OCI-LY7 (cell line): ENCODE data around the gene KLHL21. TPM values are rescaled to one million over a fixed set of nuclear protein-coding genes. Genes with fewer than 3 reads are reported as not detected.

Experiments
- BruUV-seq: library from RNA; stranded (reverse); fragments of 400-500 nt; replicated peaks from 2 replicates; lab custom pipeline; 2021; lab: Mats Ljungman, UMichigan
- CTCF ChIA-PET: fragments of 300-600 bp; sonication (Branson Sonifier 250); formaldehyde crosslinking; loops from one replicate; lab custom pipeline; 2022; ENCODE audit warnings: antibody characterized with exemption; ENCODE audit not compliant: unreplicated experiment; lab: Charles Lee
- POLR2A ChIA-PET: fragments of 300-600 bp; sonication (Branson Sonifier 250); formaldehyde crosslinking; loops from one replicate; lab custom pipeline; 2022; ENCODE audit warnings: antibody characterized with exemption; lab: Charles Lee
- DNase-seq: peaks from one replicate; pipeline ENCODE4 v3.0.0-alpha.2; 2015; ENCODE audit warnings: low spot score
- H2AFZ ChIP-seq: fragments of 200-600 bp; sonication (generic), shearing (Covaris generic); 2 replicates; pipeline ENCODE4 v1.6.1; 2014; ENCODE audit warnings: mild to moderate bottlenecking, antibody characterized with exemption, low read length, moderate library complexity
- H3K27ac ChIP-seq: fragments of 200-600 bp; sonication (generic); 2 replicates; pipeline ENCODE4 v1.5.1; 2014; ENCODE audit warnings: mixed run types, low read depth, mild to moderate bottlenecking, moderate library complexity, low read length, inconsistent platforms; ENCODE audit not compliant: poor library complexity, severe bottlenecking
- H3K36me3 ChIP-seq: fragments of 200-600 bp; sonication (generic); 2 replicates; pipeline ENCODE4 v1.6.1; 2014; ENCODE audit warnings: mild to moderate bottlenecking, antibody characterized with exemption, low read length, moderate library complexity, mixed read lengths; ENCODE audit not compliant: insufficient read depth
- H3K4me1 ChIP-seq: fragments of 200-600 bp; sonication (generic); 2 replicates; pipeline ENCODE4 v1.5.1; 2014; ENCODE audit warnings: mild to moderate bottlenecking, low read length; ENCODE audit not compliant: insufficient read depth, poor library complexity, severe bottlenecking
- H3K4me2 ChIP-seq: fragments of 200-600 bp; sonication (generic); 2 replicates; pipeline ENCODE4 v1.6.1; 2014; ENCODE audit warnings: mild to moderate bottlenecking, low read length
- H3K4me3 ChIP-seq: fragments of 200-600 bp; sonication (generic); 2 replicates; pipeline ENCODE4 v1.5.1; 2014; ENCODE audit warnings: mild to moderate bottlenecking, low read depth, low read length; ENCODE audit not compliant: poor library complexity, severe bottlenecking
- H3K79me2 ChIP-seq: fragments of 200-600 bp; sonication (generic); 2 replicates; pipeline ENCODE4 v1.6.1; 2016; ENCODE audit warnings: low read depth, mild to moderate bottlenecking, low read length, moderate library complexity, mixed read lengths; ENCODE audit not compliant: insufficient read depth
- H3K9me2 ChIP-seq: fragments of 200-600 bp; sonication (generic); 2 replicates; pipeline ENCODE4 v1.6.1; 2016; ENCODE audit warnings: mild to moderate bottlenecking, low read length, mixed read lengths; ENCODE audit not compliant: insufficient read depth
- H3K9me3 ChIP-seq: fragments of 200-600 bp; sonication (generic); 2 replicates; pipeline ENCODE4 v1.6.1; 2014; ENCODE audit warnings: mild to moderate bottlenecking, mixed run types, low read length, mixed read lengths
- H4K20me1 ChIP-seq: fragments of 200-600 bp; sonication (generic); 2 replicates; pipeline ENCODE4 v1.6.1; 2014; ENCODE audit warnings: mild to moderate bottlenecking, antibody characterized with exemption, low read length, moderate library complexity, mixed read lengths; ENCODE audit not compliant: insufficient read depth
- CTCF ChIP-seq: fragments of 200-600 bp; sonication (generic); conservative IDR thresholded peaks from 2 replicates; pipeline ENCODE4 v1.5.1; 2014; ENCODE audit warnings: mild to moderate bottlenecking, antibody characterized with exemption, low read length, moderate library complexity, mixed read lengths
- EZH2phosphoT487 ChIP-seq: fragments of 200-600 bp; sonication (generic); IDR thresholded peaks from 2 replicates; pipeline ENCODE4 v1.6.1; 2018; ENCODE audit warnings: low read depth, borderline replicate concordance, mild to moderate bottlenecking, mixed run types, antibody characterized with exemption, low read length, moderate library complexity, mixed read lengths
- intact Hi-C: fragments of 100-400 bp; cut with micrococcal nuclease; formaldehyde crosslinking; loops from one replicate; pipeline ENCODE4 v1.10.0; 2022; ENCODE audit not compliant: unreplicated experiment
- total RNA-seq, 2 experiments: library from RNA; depleted of rRNA in 1 of 2; stranded (reverse); fragments of >200 nt in 1 of 2; shearing (Covaris generic) in 1 of 2; gene quantifications; 2 replicates each; pipeline ENCODE4 v1.2.3, GENCODE V29; 2014 to 2022

Gene KLHL21
- total RNA-seq, 2 experiments from 2014 or later: 7.4 to 7.6 TPM

- no TSS peak for BruUV-seq
- Histone ChIP-seq H3K9me2 (no peaks in the 10 kb centered on the region), H3K27ac (no peak overlapping the region), H4K20me1 (no peaks in the 10 kb centered on the region), H3K4me2 (no peak overlapping the region), H3K36me3 (peaks cover 74% of the 10 kb centered on the region), H3K4me1 (no peaks in the 10 kb centered on the region), H2AFZ (no peak overlapping the region), H3K9me3 (no peaks in the 10 kb centered on the region), H3K79me2 (no peaks in the 10 kb centered on the region), H3K4me3 (no peak overlapping the region)
- peak; percentile 31 for DNase-seq
- ChIA-PET POLR2A (interaction anchor here (0.5 to 0.7 kb wide), 2 partner anchors 59 to 80 kb away, joined by 3 to 5 read pairs; no protein-coding TSS in a partner anchor), CTCF (no interaction called here)
- intact Hi-C loops: no loop called here
- TF ChIP-seq CTCF (peak; percentile 63), EZH2phosphoT487 (no peak)
Measured at GRCh38 chr1:6634371-6635052, 31.8 kb upstream of the KLHL21 start.

GRCh38 chr1:6632588-6633514 is 30.2 kb upstream of the KLHL21 start:
- H3K27ac ChIP-seq: no peak overlapping the region
- intact Hi-C loops: no loop called here
- ChIA-PET CTCF (no interaction called here), POLR2A (no interaction called here)
- DNase-seq: no peak
- no peaks in the 10 kb centered on the region for H4K20me1 ChIP-seq
- H3K36me3 ChIP-seq: peaks cover 70% of the 10 kb centered on the region
- H3K9me3 ChIP-seq: no peaks in the 10 kb centered on the region
- no peak overlapping the region for H3K4me3 ChIP-seq
- H3K4me2 ChIP-seq: no peak overlapping the region
- H3K79me2 ChIP-seq: no peaks in the 10 kb centered on the region
- no TSS peak for BruUV-seq
- no peak overlapping the region for H2AFZ ChIP-seq
- no peaks in the 10 kb centered on the region for H3K4me1 ChIP-seq
- H3K9me2 ChIP-seq: no peaks in the 10 kb centered on the region
- TF ChIP-seq EZH2phosphoT487 (no peak), CTCF (no peak)
